ENCODE measurements around the gene PTPN9.
A peak's percentile ranks its signal among the peaks of the same experiment; 100 is the strongest.
"Not testable (repeated sequence)": the region's sequence is repeated elsewhere in the genome, so short reads cannot be mapped to it uniquely, and the experiment has no call there.

The PTPN9 gene

GRCh38 chr15:75530169-75530568, 48.9 kb downstream of the PTPN9 start:
- DNase-seq (ENCODE audit: low read depth): no peak
- TF ChIP-seq CTCF (IDR thresholded peaks at IDR 0.05; ENCODE audit: insufficient read depth, low read depth, low read length, missing control alignments): no peak
- H3K4me3 ChIP-seq (ENCODE audit: low read length): no peak overlapping the region

- H3K4me3 ChIP-seq (ENCODE audit: low read length); DNase-seq (ENCODE audit: low read depth): not testable (repeated sequence)
These were observed 53.4 kb downstream of the PTPN9 start for GRCh38 chr15:75525756-75526155.

- no peak for DNase-seq (ENCODE audit: low read depth)
- TF ChIP-seq CTCF (IDR thresholded peaks at IDR 0.05; ENCODE audit: insufficient read depth, low read depth, low read length, missing control alignments): no peak
- H3K4me3 ChIP-seq (ENCODE audit: low read length): no peak overlapping the region
These were observed 56.1 kb downstream of the PTPN9 start for GRCh38 chr15:75523011-75523410.

- no peak for DNase-seq (ENCODE audit: low read depth)
These were observed 61.9 kb downstream of the PTPN9 start for GRCh38 chr15:75517233-75517632.

GRCh38 chr15:75508840-75509532, 70.1 kb downstream of the PTPN9 start:
- H3K4me3 ChIP-seq (ENCODE audit: low read length): no peak overlapping the region
- DNase-seq (ENCODE audit: low read depth): peak; percentile 49
- peak; percentile 69 for TF ChIP-seq CTCF (IDR thresholded peaks at IDR 0.05; ENCODE audit: insufficient read depth, low read depth, low read length, missing control alignments)

More at GRCh38 chr15:75517233-75517632, 61.9 kb downstream of the PTPN9 start:
- TF ChIP-seq CTCF (IDR thresholded peaks at IDR 0.05; ENCODE audit: insufficient read depth, low read depth, low read length, missing control alignments): no peak
- no peak overlapping the region for H3K4me3 ChIP-seq (ENCODE audit: low read length)

- no peak for DNase-seq (ENCODE audit: low read depth)
These were observed 76.8 kb downstream of the PTPN9 start for GRCh38 chr15:75502360-75502759.

GRCh38 chr15:75493732-75494131, 85.4 kb downstream of the PTPN9 start:
- no peak for TF ChIP-seq CTCF (IDR thresholded peaks at IDR 0.05; ENCODE audit: insufficient read depth, low read depth, low read length, missing control alignments)
- no peak for DNase-seq (ENCODE audit: low read depth)
- H3K4me3 ChIP-seq (ENCODE audit: low read length): no peak overlapping the region

More at GRCh38 chr15:75502360-75502759, 76.8 kb downstream of the PTPN9 start:
- no peak overlapping the region for H3K4me3 ChIP-seq (ENCODE audit: low read length)
- TF ChIP-seq CTCF (IDR thresholded peaks at IDR 0.05; ENCODE audit: insufficient read depth, low read depth, low read length, missing control alignments): no peak

Data from epithelial cell of esophagus (primary cell).